OCI-LY1 (cell line): ENCODE data around the gene INSM1.

Source experiments
- CTCF ChIP-seq: fragments of 200-600 bp; sonication (generic), shearing (Covaris generic); IDR thresholded peaks from 2 replicates; pipeline ENCODE4 v1.5.1; 2017; ENCODE audit warnings: mild to moderate bottlenecking, antibody characterized with exemption, low read length, moderate library complexity, mixed read lengths
- EZH2 ChIP-seq: fragments of 200-600 bp; sonication (generic), shearing (Covaris generic); IDR thresholded peaks from 2 replicates; pipeline ENCODE4 v1.8.0; 2017; ENCODE audit warnings: borderline replicate concordance, mixed run types, mild to moderate bottlenecking, antibody characterized with exemption, low read length, moderate library complexity, mixed read lengths

GRCh38 chr20:20401991-20402390 lies 34.1 kb downstream of the INSM1 start:
- TF ChIP-seq EZH2 (no peak), CTCF (no peak)
